GM18505 (cell line): ENCODE results near the gene GPR158.

Source experiments
- ATAC-seq: cut with Tn5 transposase; IDR thresholded peaks from one replicate; pipeline ENCODE4 v1.9.1; 2021; ENCODE audit not compliant: unreplicated experiment
- POLR2A ChIP-seq: IDR thresholded peaks from 4 replicates; pipeline ENCODE4 v1.6.1; 2011; ENCODE audit warnings: borderline replicate concordance; ENCODE audit not compliant: insufficient read depth, insufficient read length; ENCODE audit errors: extremely low read depth

Gene GPR158

GRCh38 chr10:25522946-25523608 is 348.3 kb downstream of the GPR158 start:
- no peak for ATAC-seq
- no peak for TF ChIP-seq POLR2A

GRCh38 chr10:25530306-25530705 is 355.5 kb downstream of the GPR158 start:
- no peak for ATAC-seq

GRCh38 chr10:25531457-25532061 is 356.8 kb downstream of the GPR158 start:
- no peak for TF ChIP-seq POLR2A
- ATAC-seq = no peak

More at GRCh38 chr10:25530306-25530705, 355.5 kb downstream of the GPR158 start:
- TF ChIP-seq POLR2A = no peak

- ATAC-seq = no peak
- no peak for TF ChIP-seq POLR2A
Observed at GRCh38 chr10:25532213-25532612, 357.4 kb downstream of the GPR158 start.

GRCh38 chr10:25536027-25536426 is 361.2 kb downstream of the GPR158 start:
- no peak for ATAC-seq
- TF ChIP-seq POLR2A = no peak

GRCh38 chr10:25547382-25547781 is 372.6 kb downstream of the GPR158 start:
- TF ChIP-seq POLR2A = no peak
- no peak for ATAC-seq

GRCh38 chr10:25552283-25552919 is 377.6 kb downstream of the GPR158 start:
- no peak for ATAC-seq

GRCh38 chr10:25555865-25556264 is 381.1 kb downstream of the GPR158 start:
- TF ChIP-seq POLR2A = no peak
- no peak for ATAC-seq

More at GRCh38 chr10:25552283-25552919, 377.6 kb downstream of the GPR158 start:
- no peak for TF ChIP-seq POLR2A

- no peak for ATAC-seq
- TF ChIP-seq POLR2A = no peak
Observed at GRCh38 chr10:25556457-25556856, 381.7 kb downstream of the GPR158 start.

- no peak for ATAC-seq
- TF ChIP-seq POLR2A = no peak
Observed at GRCh38 chr10:25557136-25557535, 382.3 kb downstream of the GPR158 start.

GRCh38 chr10:25561758-25562157 is 387.0 kb downstream of the GPR158 start:
- no peak for TF ChIP-seq POLR2A
- ATAC-seq = no peak

- no peak for ATAC-seq
- no peak for TF ChIP-seq POLR2A
Observed at GRCh38 chr10:25562547-25562946, 387.7 kb downstream of the GPR158 start.

- no peak for ATAC-seq
- no peak for TF ChIP-seq POLR2A
Observed at GRCh38 chr10:25564351-25564750, 389.6 kb downstream of the GPR158 start.

- no peak for ATAC-seq
- TF ChIP-seq POLR2A = no peak
Observed at GRCh38 chr10:25565570-25565969, 390.8 kb downstream of the GPR158 start.

- no peak for ATAC-seq
- no peak for TF ChIP-seq POLR2A
Observed at GRCh38 chr10:25573316-25573715, 398.5 kb downstream of the GPR158 start.

GRCh38 chr10:25575343-25575742 is 400.5 kb downstream of the GPR158 start:
- no peak for TF ChIP-seq POLR2A
- ATAC-seq = no peak
